Measurements from ENCODE around the gene SLC8A1.
"Not testable (repeated sequence)": the region's sequence is repeated elsewhere in the genome, so short reads cannot be mapped to it uniquely, and the experiment has no call there.

Gene SLC8A1

GRCh38 chr2:40097691-40098385 lies 354.1 kb downstream of the SLC8A1 start:
- no peaks in the 10 kb centered on the region for H3K27me3 ChIP-seq (replicated peaks; ENCODE audit: control insufficient read depth, insufficient read depth, low read length, poor library complexity, severe bottlenecking)
- H3K27ac ChIP-seq (ENCODE audit: insufficient read depth, low read length, poor library complexity, severe bottlenecking): no peak overlapping the region

GRCh38 chr2:40096360-40096759 lies 355.5 kb downstream of the SLC8A1 start:
- no peaks in the 10 kb centered on the region for H3K36me3 ChIP-seq (ENCODE audit: control insufficient read depth, insufficient read depth, low read length)
- H3K4me1 ChIP-seq (ENCODE audit: control insufficient read depth, insufficient read depth, low read length, poor library complexity, severe bottlenecking): no peaks in the 10 kb centered on the region

More at GRCh38 chr2:40097691-40098385, 354.1 kb downstream of the SLC8A1 start:
- no peaks in the 10 kb centered on the region for H3K4me1 ChIP-seq (ENCODE audit: control insufficient read depth, insufficient read depth, low read length, poor library complexity, severe bottlenecking)
- no peaks in the 10 kb centered on the region for H3K9me3 ChIP-seq (ENCODE audit: control insufficient read depth, low read length)
- no peak for DNase-seq
- no peak overlapping the region for H3K4me3 ChIP-seq (ENCODE audit: insufficient read depth, low read depth, low read length, poor library complexity, severe bottlenecking)
- no peaks in the 10 kb centered on the region for H3K36me3 ChIP-seq (ENCODE audit: control insufficient read depth, insufficient read depth, low read length)

GRCh38 chr2:40095000-40095399 lies 356.9 kb downstream of the SLC8A1 start:
- Histone ChIP-seq H3K27me3 (replicated peaks; ENCODE audit: control insufficient read depth, insufficient read depth, low read length, poor library complexity, severe bottlenecking) (no peaks in the 10 kb centered on the region), H3K36me3 (ENCODE audit: control insufficient read depth, insufficient read depth, low read length) (no peaks in the 10 kb centered on the region), H3K4me3 (ENCODE audit: insufficient read depth, low read depth, low read length, poor library complexity, severe bottlenecking) (no peak overlapping the region), H3K9me3 (ENCODE audit: control insufficient read depth, low read length) (no peaks in the 10 kb centered on the region), H3K27ac (ENCODE audit: insufficient read depth, low read length, poor library complexity, severe bottlenecking) (no peak overlapping the region), H3K4me1 (ENCODE audit: control insufficient read depth, insufficient read depth, low read length, poor library complexity, severe bottlenecking) (no peaks in the 10 kb centered on the region)
- no peak for DNase-seq

More at GRCh38 chr2:40096360-40096759, 355.5 kb downstream of the SLC8A1 start:
- no peak overlapping the region for H3K27ac ChIP-seq (ENCODE audit: insufficient read depth, low read length, poor library complexity, severe bottlenecking)
- no peak overlapping the region for H3K4me3 ChIP-seq (ENCODE audit: insufficient read depth, low read depth, low read length, poor library complexity, severe bottlenecking)
- DNase-seq: no peak
- no peaks in the 10 kb centered on the region for H3K9me3 ChIP-seq (ENCODE audit: control insufficient read depth, low read length)
- no peaks in the 10 kb centered on the region for H3K27me3 ChIP-seq (replicated peaks; ENCODE audit: control insufficient read depth, insufficient read depth, low read length, poor library complexity, severe bottlenecking)

GRCh38 chr2:40094451-40094850 lies 357.4 kb downstream of the SLC8A1 start:
- no peak overlapping the region for H3K4me3 ChIP-seq (ENCODE audit: insufficient read depth, low read depth, low read length, poor library complexity, severe bottlenecking)
- no peaks in the 10 kb centered on the region for H3K9me3 ChIP-seq (ENCODE audit: control insufficient read depth, low read length)
- no peaks in the 10 kb centered on the region for H3K4me1 ChIP-seq (ENCODE audit: control insufficient read depth, insufficient read depth, low read length, poor library complexity, severe bottlenecking)
- H3K36me3 ChIP-seq (ENCODE audit: control insufficient read depth, insufficient read depth, low read length): no peaks in the 10 kb centered on the region
- H3K27ac ChIP-seq (ENCODE audit: insufficient read depth, low read length, poor library complexity, severe bottlenecking): no peak overlapping the region
- DNase-seq: no peak
- H3K27me3 ChIP-seq (replicated peaks; ENCODE audit: control insufficient read depth, insufficient read depth, low read length, poor library complexity, severe bottlenecking): no peaks in the 10 kb centered on the region

GRCh38 chr2:40093021-40093675 lies 358.7 kb downstream of the SLC8A1 start:
- H3K9me3 ChIP-seq (ENCODE audit: control insufficient read depth, low read length): no peaks in the 10 kb centered on the region
- no peak for DNase-seq
- no peaks in the 10 kb centered on the region for H3K4me1 ChIP-seq (ENCODE audit: control insufficient read depth, insufficient read depth, low read length, poor library complexity, severe bottlenecking)
- no peak overlapping the region for H3K27ac ChIP-seq (ENCODE audit: insufficient read depth, low read length, poor library complexity, severe bottlenecking)
- H3K27me3 ChIP-seq (replicated peaks; ENCODE audit: control insufficient read depth, insufficient read depth, low read length, poor library complexity, severe bottlenecking): no peaks in the 10 kb centered on the region
- H3K4me3 ChIP-seq (ENCODE audit: insufficient read depth, low read depth, low read length, poor library complexity, severe bottlenecking): no peak overlapping the region
- no peaks in the 10 kb centered on the region for H3K36me3 ChIP-seq (ENCODE audit: control insufficient read depth, insufficient read depth, low read length)

GRCh38 chr2:40090044-40090443 lies 361.8 kb downstream of the SLC8A1 start:
- no peaks in the 10 kb centered on the region for H3K36me3 ChIP-seq (ENCODE audit: control insufficient read depth, insufficient read depth, low read length)
- DNase-seq: no peak
- H3K27ac ChIP-seq (ENCODE audit: insufficient read depth, low read length, poor library complexity, severe bottlenecking): no peak overlapping the region
- no peak overlapping the region for H3K4me3 ChIP-seq (ENCODE audit: insufficient read depth, low read depth, low read length, poor library complexity, severe bottlenecking)
- no peaks in the 10 kb centered on the region for H3K9me3 ChIP-seq (ENCODE audit: control insufficient read depth, low read length)
- no peaks in the 10 kb centered on the region for H3K27me3 ChIP-seq (replicated peaks; ENCODE audit: control insufficient read depth, insufficient read depth, low read length, poor library complexity, severe bottlenecking)
- no peaks in the 10 kb centered on the region for H3K4me1 ChIP-seq (ENCODE audit: control insufficient read depth, insufficient read depth, low read length, poor library complexity, severe bottlenecking)

- Histone ChIP-seq H3K4me3 (ENCODE audit: insufficient read depth, low read depth, low read length, poor library complexity, severe bottlenecking) (no peak overlapping the region), H3K4me1 (ENCODE audit: control insufficient read depth, insufficient read depth, low read length, poor library complexity, severe bottlenecking) (no peaks in the 10 kb centered on the region), H3K36me3 (ENCODE audit: control insufficient read depth, insufficient read depth, low read length) (no peaks in the 10 kb centered on the region), H3K9me3 (ENCODE audit: control insufficient read depth, low read length) (no peaks in the 10 kb centered on the region), H3K27ac (ENCODE audit: insufficient read depth, low read length, poor library complexity, severe bottlenecking) (no peak overlapping the region), H3K27me3 (replicated peaks; ENCODE audit: control insufficient read depth, insufficient read depth, low read length, poor library complexity, severe bottlenecking) (no peaks in the 10 kb centered on the region)
- no peak for DNase-seq
Observed at GRCh38 chr2:40087927-40088326, 364.0 kb downstream of the SLC8A1 start.

- H3K27ac ChIP-seq (ENCODE audit: insufficient read depth, low read length, poor library complexity, severe bottlenecking): no peak overlapping the region
- DNase-seq: no peak
Observed at GRCh38 chr2:40087434-40087833, 364.5 kb downstream of the SLC8A1 start.

GRCh38 chr2:40085786-40086185 lies 366.1 kb downstream of the SLC8A1 start:
- no peak overlapping the region for H3K4me3 ChIP-seq (ENCODE audit: insufficient read depth, low read depth, low read length, poor library complexity, severe bottlenecking)
- no peak for DNase-seq
- no peaks in the 10 kb centered on the region for H3K4me1 ChIP-seq (ENCODE audit: control insufficient read depth, insufficient read depth, low read length, poor library complexity, severe bottlenecking)
- H3K9me3 ChIP-seq (ENCODE audit: control insufficient read depth, low read length): no peaks in the 10 kb centered on the region
- H3K27me3 ChIP-seq (replicated peaks; ENCODE audit: control insufficient read depth, insufficient read depth, low read length, poor library complexity, severe bottlenecking): no peaks in the 10 kb centered on the region
- H3K27ac ChIP-seq (ENCODE audit: insufficient read depth, low read length, poor library complexity, severe bottlenecking): no peak overlapping the region
- no peaks in the 10 kb centered on the region for H3K36me3 ChIP-seq (ENCODE audit: control insufficient read depth, insufficient read depth, low read length)

More at GRCh38 chr2:40087434-40087833, 364.5 kb downstream of the SLC8A1 start:
- Histone ChIP-seq H3K4me1 (ENCODE audit: control insufficient read depth, insufficient read depth, low read length, poor library complexity, severe bottlenecking) (no peaks in the 10 kb centered on the region), H3K36me3 (ENCODE audit: control insufficient read depth, insufficient read depth, low read length) (no peaks in the 10 kb centered on the region), H3K4me3 (ENCODE audit: insufficient read depth, low read depth, low read length, poor library complexity, severe bottlenecking) (no peak overlapping the region), H3K9me3 (ENCODE audit: control insufficient read depth, low read length) (no peaks in the 10 kb centered on the region), H3K27me3 (replicated peaks; ENCODE audit: control insufficient read depth, insufficient read depth, low read length, poor library complexity, severe bottlenecking) (no peaks in the 10 kb centered on the region)

GRCh38 chr2:40073336-40073735 lies 378.6 kb downstream of the SLC8A1 start:
- not testable (repeated sequence) for H3K27me3 ChIP-seq (replicated peaks; ENCODE audit: control insufficient read depth, insufficient read depth, low read length, poor library complexity, severe bottlenecking); H3K27ac ChIP-seq (ENCODE audit: insufficient read depth, low read length, poor library complexity, severe bottlenecking); H3K4me1 ChIP-seq (ENCODE audit: control insufficient read depth, insufficient read depth, low read length, poor library complexity, severe bottlenecking); H3K36me3 ChIP-seq (ENCODE audit: control insufficient read depth, insufficient read depth, low read length); H3K9me3 ChIP-seq (ENCODE audit: control insufficient read depth, low read length); H3K4me3 ChIP-seq (ENCODE audit: insufficient read depth, low read depth, low read length, poor library complexity, severe bottlenecking); DNase-seq
